Inflammatory macrophage treated with lipopolysaccharide for 1 hour (primary cell): ENCODE results near the gene KRT78.
"Not testable (repeated sequence)": the region's sequence is repeated elsewhere in the genome, so short reads cannot be mapped to it uniquely, and the experiment has no call there.

Source experiments
- DNase-seq, 2 donors: peaks; one replicate each; pipeline ENCODE4 v3.0.0-alpha.2; 2020 to 2022

KRT78 gene, protein sequence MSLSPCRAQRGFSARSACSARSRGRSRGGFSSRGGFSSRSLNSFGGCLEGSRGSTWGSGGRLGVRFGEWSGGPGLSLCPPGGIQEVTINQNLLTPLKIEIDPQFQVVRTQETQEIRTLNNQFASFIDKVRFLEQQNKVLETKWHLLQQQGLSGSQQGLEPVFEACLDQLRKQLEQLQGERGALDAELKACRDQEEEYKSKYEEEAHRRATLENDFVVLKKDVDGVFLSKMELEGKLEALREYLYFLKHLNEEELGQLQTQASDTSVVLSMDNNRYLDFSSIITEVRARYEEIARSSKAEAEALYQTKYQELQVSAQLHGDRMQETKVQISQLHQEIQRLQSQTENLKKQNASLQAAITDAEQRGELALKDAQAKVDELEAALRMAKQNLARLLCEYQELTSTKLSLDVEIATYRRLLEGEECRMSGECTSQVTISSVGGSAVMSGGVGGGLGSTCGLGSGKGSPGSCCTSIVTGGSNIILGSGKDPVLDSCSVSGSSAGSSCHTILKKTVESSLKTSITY

DNA sequence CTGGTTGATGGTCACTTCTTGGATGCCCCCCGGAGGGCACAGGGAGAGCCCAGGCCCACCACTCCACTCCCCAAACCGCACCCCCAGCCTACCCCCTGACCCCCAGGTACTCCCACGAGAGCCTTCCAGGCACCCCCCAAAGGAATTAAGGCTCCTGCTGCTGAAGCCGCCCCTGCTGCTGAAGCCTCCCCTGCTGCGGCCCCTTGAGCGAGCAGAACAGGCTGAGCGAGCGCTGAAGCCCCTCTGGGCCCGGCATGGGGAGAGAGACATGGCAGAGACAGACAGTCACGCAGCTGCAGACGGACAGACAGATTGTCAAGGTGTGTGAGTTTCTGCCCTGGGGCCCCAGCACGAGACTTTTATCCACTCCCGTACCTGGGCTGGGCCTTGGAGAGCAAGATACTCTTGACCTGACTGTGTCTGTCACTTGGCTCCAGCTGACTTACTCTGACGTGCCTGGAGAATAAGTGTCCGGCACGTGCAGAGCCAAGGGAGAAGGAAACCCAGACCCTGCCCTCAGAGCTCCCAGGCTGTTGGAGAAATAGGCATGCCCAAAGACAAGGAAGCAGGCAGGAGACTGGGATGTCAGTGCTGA lies at the start of gene KRT78:
TSS of gene KRT78 (minus strand) at position 334 of the 595 bp plus-strand sequence. CDS start at position 270, 64 bp downstream.
- DNase-seq = no peak

DNA sequence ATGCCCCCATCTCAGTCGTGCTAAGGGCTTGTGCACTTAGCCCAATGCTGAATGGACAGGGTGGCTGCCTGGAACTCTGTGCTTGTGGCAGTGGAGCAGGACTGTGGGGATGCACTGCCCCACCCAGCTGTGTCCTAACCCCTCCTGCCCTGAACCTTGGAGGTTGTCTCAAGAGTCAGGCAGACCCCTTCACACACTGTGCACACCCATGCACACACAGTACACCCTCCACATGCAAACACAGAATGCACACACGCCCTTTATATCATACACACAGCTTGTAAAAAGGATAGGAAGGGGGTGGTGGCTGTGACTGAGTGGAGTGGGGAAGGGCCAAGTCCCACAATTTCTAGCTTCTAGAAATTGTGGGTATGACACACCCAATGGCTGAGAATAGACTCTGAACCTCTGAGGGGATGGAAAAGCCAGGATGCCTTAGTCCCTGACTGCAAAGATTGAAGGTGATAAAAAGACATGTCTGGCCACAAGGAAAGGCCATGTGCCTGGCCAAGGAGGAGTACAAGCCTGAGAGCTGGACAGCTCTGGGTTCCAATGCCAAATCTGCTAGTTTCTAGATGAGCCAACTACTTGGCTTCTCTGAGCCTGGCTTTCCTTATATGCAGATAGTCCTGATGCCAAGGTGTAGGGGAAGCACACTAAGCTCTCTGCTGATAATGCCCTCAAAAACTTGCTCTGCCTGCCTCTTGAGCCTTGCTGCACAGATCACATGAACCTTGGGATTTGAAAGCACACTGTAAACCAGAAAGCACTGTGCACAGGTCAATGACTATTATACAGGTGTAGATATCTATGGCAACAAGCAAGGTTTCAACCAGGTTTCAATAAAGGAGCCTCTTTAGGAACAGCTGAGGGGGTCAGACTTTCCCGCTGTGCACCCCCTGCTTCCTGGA lies 47.7 kb upstream of the KRT78 start:
- DNase-seq = no peak

DNA sequence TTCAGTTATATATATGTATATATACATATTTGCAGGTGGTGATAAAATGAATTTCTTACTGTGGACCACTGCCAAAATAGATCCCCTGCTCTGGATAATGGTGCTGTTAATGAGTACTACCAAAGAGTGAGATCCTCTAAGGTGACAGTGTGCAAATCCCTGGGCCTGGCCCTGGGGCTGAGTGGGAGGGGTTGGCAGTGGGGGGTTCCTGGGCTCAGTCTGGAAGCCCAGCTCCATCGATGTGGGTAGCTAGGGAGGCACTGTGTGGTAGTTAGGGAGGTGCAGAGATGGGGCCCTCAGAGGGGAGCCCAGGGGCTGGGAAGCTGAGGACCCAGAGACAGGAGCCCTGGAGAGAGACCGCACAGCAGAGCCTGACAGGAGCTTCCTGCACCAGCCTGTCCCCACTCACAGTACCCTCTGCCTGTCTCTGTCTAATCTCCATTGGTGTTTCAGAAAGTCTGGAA lies 47.0 kb upstream of the KRT78 start:
- no peak for DNase-seq

DNA sequence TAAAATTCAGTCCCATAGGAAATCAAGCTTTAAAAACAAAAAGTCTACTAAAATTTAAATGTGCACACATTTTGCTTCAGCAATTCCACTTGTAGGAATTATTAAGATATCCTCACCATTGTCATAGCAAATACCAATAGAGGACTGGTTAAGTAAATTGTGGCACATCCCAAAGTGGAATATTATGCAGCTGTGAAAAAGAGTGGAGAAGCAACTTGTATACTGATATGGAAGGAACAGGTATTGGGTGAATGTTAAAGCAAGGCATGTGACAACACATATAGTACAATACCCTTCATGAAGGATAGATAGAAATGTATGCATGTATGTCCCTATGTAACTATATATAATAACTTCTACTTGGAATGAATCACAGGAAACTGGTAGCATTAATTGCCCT lies 44.2 kb upstream of the KRT78 start:
- no peak for DNase-seq

DNA sequence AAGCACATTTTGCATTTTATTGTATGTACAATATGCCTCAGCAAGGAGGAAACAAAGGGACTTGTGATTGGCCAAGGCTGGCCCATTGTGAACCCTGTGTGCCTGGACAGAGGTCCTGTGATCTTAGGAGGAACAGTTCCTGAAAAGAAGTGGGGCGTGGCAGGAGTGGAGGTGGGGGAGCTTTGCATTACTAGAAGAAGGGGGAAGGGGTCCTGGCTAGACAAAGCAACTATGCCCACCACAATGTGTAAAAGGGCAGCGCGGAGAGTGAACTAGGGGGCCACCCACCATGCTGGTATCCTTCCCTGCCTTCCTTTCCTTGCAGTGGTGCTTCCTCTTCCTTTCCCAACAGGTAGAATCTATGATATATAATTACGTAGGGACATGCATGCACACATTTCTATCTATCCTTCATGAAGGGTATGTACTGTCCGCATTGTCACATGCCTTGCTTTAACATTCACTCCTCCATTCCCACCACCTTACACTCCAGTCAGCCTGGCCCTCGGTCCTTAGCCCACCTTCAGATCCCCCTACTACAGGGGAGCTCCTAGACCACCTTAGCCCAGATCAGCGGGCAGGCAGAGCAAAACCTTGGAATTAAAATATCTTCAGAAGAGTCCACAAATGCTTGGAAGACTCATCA lies 43.5 kb upstream of the KRT78 start:
- DNase-seq = no peak

DNA sequence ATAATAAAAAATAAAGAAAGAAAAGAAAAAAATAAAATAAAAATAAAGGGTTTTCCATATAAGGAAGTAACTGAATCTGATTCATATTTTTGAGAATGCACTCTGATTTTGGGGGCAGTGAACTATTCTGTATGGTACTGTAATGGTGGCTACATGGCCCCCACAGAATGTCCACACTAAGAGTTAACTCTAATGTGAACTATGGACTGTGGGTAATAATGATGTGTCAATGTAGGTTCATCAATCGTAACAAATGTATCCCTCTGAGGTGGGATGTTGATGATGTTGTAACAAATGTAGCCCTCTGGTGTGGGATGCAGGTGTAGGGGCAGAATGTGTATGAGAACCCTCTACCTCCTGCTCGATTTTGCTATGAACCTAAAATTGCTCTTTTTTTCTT lies 42.2 kb upstream of the KRT78 start:
- no peak for DNase-seq

DNA sequence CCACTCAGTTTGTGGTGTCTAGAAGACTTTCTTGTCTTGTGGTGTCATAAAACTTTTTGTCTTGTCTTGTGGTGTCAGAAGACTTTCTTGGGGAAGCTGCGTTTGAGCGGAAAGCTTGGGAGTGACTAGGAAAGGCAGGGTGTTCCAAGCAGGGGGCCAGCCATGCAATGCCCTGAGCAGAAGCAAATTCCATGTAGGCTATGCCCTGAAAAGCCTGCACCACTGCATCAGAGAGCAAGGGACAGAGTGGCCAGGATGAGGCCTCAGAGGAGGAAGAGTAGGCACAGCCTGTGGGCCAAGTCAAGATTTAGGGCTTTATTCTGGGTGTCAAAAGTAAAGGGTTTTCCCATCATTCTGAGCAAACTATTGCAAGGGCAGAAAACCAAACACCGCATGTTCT lies 41.6 kb upstream of the KRT78 start:
- DNase-seq = no peak

DNA sequence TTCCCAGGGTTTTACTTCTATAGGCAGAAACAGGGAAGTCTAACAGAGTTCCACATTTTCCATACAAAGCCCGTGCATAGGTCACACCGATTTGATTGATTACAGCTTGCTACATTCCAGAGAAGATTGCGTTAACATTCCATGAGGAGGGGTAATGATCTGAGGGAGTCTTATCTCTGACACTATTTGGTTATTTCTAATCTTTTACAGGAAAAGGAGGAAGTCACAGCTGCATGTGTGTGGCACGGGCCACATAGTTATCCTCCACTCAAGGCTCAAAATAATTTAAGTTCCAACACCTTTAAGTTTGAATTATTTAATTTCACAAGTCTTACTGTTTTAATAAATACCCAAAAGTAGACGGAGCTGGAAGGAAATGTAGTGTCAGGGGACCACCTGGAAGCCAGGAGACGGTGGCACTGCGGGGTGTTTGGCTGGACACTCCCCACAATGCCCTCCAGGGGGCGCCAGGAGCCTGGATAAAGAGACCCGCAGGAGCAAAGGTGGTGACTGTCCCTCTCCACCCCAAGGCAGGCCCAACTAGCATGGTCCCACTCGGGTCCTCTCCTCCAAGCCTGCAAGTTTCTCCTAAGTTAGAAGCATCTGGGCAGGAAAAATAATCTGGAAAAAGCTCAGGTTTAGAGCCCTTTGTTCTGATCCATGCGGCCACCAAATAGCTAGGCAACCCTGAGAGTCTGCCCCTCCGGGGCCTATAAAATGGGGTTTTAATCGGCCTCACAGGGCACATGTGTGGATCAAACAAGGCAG lies 35.9 kb upstream of the KRT78 start:
- DNase-seq = peak in 1 of 2 donors; percentile 87

DNA sequence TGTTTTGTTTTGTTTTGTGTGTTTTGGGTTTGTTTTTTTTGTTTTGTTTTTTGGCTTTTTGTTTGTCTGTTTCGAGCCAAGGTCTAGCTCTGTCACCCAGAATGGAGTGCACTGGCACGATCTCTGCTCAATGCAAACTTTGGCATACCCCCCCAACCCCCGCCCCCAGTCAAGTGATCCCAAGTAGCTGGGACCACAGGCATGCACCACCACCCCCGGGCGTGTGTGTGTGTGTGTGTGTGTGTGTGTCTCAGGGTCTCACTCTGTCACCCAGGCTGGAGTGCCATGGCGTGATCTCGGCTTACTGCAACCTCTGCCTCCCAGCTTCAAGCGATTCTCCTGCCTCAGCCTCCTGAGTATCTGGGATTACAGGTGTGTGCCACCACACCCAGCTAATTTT lies 31.7 kb upstream of the KRT78 start:
- not testable (repeated sequence) for DNase-seq

DNA sequence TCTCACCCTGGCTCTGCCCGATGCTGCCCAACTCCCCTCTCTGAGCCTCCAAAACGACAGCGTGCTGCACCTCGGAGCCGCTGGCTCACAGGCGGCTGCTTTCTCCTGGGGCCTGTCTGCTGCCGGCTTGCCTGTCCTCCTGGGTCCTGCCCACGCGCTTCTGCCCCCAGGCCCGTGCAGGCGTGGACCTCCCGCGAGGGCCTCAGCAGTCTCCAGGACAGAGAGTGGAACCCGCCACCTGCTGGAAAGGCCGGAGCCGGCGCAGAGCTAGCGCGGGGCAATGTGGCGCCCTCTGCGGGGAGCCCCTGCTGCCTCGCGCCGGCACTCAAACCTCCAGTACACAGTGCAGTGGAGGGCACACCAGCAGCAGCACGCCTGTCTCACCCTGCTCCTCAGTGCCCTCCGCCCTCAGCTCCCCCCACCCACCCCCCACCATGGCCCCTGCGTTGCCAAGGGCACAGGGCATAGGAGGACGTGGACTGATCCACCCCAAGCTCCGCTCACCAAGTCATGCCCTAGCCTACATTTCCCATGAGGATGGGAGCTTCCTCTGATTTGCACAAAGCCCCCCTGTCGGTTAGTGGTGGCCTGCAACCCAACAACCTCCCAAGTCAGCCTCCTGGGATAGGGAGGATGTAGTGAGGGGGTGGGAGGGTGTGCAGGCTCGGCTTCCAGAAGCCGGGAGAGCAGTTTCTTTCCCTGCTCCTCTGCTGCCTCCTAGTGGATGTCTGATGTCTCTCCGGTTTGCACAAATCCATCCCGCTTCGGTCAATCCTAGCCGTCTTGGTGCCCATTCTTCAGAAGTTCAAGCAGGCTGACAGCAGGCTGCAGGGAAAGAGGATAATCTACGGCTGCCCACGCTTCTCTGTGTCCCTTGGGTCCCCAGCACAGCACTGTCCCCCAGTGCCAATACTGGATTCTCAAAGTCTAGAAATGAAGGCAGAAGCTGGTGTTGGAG lies 30.9 kb upstream of the KRT78 start:
- DNase-seq = peak; percentile 50 to 84

DNA sequence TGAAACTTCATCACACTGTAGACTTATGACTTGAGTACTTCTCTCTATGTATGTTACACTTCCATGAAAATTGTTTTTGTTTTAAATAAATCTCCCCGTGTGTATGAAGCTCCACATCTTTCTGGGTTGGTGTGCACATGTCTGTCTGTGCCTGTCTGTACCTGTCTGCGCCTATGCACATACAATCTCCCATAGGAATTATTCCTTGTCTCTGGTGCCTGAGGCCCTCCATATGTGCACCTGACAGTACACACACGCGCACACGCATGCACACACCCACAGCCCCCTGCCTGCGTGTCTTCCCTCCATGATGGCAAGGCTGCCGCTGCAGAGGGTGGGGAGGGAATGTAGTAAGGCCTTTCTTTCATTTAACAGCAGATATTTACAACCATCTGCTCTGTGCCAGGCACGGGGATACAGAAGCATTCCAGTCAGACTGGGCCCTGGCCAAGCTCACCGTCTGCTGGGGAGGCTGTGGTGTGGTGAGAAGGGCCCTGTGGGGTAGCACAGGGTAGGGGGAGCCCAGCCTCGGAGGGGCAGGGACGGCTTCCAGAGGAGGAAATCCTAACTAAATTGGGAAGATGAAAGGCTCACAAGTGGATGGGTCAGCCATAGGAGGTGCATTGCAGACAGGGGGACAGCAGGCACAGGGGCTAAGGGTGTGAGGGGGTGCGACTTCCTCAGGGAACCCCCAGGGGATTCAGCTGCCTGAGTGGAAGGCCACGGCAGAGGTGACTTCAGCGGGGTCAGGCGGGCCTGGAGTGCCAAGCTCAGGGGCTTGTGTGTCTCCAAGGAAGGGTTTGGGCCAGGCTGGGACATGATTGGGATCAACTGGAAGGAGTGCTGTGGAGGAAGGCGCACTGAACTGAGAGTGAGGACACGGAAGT lies 30.0 kb upstream of the KRT78 start:
- DNase-seq = no peak

DNA sequence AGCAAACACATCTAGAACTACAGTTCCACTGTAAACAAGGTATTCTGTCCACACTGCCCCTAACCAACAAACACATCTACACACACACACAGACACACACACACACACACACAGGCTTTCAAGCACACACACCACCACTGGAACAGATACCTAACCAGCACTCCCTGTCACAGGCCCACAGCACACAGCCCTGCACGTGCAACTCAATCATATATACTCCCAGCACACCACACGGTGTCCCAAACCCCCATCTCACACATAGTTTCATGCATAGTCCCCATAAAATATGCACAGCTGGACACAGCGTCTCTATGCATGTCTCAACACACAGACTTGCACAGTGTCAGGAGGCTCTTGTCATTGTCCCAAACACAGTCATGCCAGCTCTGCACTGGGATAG lies 28.4 kb upstream of the KRT78 start:
- no peak for DNase-seq

DNA sequence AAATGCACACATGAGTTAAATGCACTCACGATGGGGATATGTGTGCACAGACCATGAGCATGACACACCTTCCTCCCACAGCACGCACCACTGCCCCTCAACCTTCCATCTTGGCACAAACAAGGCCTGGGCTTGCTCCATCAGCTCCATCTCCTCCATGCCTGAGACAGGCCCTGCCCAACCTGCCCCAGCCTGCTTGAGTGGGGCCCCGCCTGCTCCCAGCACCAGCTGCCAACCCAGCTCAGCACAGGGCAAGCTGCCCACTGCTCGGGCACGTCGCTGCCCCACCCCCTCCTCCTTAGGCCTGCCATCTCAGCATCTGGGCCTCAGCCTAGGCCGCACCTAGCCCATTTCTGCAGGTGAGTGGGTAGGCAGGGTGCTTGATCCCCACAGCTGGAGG lies 27.6 kb upstream of the KRT78 start:
- no peak for DNase-seq

DNA sequence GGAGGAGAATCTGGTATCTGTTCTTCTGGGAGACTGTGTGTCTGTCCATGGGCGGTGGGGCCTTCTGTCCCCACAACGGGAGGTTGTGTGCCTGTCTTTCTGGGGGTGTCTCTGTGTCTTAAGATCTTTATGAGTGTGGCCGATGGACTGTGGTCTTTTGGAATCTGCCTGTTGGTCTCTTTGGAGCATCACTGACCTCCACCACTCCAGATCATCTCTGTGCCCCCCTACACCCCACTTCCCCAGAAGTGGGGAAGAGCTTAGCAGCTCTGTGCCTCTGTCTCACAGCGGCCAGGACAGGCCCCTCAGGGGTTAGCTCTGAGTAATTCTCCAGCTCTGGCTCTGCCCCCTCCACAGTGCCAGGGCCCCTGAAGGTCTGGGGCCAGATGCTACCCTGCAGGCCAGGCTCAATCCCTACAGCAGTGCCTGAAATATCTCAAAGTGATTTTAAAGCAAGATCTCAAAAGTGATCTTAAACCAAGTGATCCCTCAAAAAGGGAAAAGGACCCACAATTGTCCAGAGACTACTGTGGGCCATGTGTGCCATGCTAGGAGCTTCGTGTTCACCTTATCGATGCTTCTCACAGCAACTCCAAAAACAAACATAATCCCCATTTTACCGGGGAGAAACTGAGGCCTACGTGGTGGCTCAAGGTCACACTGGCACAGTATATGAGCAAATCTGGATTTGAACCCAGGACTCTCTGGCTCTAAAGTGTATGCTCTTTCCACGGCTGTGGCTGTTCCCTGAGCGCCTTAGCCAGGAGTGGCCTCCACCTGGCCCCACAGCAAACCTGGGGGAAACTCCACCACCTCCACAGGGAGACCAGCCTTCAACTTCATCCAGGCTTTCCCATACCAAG lies 26.0 kb upstream of the KRT78 start:
- no peak for DNase-seq

DNA sequence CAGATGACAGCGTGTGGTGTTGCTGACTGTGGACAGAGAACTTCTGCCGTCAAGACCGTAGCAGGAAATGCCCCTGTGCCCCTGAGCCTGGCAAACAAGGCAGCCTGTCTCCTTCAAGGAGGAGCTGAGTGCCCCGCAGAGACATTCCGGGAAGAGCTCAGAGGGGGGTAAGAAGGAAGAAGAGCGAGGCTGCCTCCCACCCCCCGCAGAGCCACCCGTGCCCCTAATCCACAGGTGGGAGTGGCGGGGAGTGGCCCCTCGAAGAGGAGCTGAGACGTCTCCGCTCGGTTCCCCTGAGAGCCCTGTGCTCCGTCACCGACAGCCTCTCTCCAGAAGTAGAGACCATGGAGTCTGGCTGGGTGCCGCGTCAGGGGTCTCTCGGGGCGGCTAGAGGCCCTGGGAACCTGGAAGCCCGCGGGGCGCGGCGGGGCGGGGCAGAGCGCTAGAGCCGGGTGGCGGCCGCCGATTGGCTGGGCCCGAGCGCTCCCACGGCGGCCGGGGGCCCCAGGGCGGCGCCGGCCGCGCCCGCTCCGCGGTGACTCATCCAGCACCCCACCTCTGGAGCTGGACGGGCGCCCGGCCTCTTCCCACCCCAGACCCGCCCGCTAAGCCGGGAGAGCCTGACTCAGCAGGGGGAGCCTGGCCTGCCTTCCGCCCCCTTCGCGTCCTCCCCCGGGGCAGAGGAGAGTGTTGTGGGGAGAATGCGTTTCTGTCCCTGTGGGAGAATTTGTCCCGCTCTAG lies 25.2 kb upstream of the KRT78 start:
- peak; percentile 72 to 75 for DNase-seq

DNA sequence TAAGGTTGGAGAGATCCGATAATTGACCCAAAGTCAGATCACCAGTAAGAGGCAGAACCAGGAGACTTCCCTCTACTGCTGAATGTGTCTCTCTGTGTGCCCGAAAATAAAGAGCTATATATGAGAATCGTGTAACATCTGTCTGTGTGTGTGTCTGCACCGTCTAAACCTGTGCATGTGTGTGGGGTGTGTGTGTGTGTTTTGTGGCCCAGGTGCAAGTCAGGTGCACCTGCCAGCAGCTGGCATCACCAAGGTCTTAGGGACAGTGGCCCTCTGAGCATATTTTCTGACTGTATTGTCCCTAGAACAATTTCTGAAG lies 24.7 kb upstream of the KRT78 start:
- DNase-seq = no peak

DNA sequence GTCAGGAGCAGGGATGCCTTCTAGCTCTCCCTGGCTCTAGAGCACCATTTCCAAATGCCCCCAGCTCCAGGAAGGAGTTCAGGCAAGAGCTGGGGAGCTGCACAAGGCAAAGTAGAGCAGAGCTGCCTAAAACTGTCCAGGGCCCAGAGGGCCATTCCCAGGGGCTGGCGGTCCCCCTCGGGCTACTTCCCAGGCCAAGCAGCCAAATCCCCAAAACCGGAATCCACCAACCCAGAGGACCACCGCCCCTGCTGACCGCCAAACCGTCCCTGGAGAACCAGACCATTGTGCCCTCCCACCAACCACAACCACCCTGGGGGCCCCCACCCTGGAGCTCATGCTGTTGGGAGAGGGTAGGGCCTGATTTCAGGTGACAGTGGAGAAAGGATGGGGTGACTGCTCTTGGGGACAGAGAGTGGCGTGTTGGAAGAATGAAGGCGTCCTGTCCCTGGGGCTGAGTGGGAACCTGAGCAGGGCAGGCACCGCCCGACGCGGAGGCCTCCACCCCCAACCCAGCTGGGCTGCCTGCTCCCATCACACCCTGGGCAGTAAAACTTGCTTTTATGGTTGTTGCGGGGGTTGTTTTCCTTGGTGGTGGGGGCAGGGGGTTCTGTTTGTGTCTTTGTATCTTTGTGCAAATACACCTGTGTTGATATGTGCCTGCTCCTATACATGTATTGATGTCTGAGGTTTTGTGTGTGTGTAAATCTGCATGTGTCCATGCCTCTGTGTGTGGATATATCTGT lies 24.0 kb upstream of the KRT78 start:
- no peak for DNase-seq
